GM18511 (cell line): ENCODE data around the gene KDELR3.

Source experiments
- ATAC-seq: cut with Tn5 transposase; IDR thresholded peaks from one replicate; pipeline ENCODE4 v1.9.1; 2021; ENCODE audit warnings: mild to moderate bottlenecking, moderate library complexity; ENCODE audit not compliant: unreplicated experiment

Gene KDELR3

DNA sequence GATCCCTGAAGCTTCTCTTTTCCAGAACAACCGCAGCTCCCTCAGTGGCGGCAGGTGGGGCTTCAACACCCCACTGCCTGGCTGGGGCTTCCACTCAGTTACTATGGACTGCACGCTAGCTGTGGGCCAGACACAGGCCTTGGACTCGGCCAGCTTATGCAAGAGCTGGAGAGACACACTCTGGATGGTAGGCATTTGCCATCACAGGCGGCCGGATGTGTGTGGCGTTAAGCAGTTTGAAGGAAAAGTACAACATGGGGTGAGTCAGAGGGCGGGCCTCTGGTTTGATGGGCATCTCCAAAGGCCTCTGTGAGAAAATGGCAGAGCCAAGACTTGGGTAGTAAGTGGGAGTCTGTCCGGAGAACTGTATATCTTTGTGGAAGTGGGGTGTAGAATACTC is 30.5 kb upstream of the KDELR3 start:
- no peak for ATAC-seq

DNA sequence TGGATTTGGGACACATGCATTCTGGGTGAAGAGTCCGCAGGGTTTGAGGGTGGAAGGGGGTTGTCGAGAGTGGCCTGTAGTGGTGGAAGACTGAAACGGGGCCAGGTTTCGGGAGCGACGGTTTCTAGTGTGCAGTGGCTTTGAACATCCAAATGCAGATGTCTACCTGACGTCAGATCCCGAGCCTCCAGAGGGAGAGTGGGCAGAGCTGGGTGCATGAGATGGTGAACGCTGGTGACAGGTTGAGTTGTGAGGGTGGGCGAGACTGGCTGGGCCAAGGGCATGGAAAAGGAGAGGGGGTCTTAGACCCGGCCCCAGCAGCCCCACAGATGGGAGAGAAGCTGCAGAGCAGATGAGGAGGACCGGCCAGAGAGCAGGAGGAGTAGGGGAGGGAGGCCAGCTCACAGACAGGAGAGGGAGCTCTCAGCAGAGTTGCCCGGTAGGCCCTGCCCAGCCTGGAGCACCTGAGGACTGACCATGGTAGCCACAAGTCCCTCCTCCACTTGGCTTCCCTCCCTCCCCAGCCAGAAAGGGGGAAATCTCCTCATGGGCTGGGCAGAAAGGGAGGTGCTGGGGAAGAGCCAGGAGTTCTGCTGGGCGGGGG is 27.0 kb upstream of the KDELR3 start:
- no peak for ATAC-seq

DNA sequence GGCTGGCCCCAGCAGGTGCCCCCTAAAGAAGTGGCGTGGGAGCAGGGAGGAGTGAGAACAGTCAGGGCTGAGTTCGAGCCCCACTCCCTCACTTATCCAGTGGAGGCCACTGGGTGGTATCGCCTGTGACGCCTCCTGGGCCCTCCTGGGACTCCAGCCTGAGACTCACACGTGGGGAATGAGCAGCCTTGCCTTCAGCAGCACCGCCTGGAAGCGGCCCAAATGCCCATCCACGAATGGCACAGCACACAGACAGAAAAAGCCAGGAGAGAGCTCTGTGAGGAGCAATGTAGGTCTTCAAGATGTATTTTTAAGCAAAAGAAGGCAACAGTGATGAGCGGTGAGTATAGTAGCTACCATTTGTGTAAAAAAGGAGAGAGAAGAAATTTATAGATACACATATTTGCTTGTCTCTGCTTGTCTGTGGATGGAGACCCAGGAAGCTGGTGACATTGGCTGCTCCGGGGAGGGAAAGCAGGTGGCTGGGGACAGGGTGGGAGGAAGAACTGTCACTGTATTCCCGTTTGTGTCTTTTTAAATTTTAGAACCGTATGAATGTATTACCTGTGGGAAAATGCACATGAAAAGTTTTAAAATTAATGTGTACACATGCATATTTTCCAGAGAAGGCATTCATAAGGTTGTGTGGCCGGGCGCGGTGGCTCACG is 26.1 kb upstream of the KDELR3 start:
- no peak for ATAC-seq

DNA sequence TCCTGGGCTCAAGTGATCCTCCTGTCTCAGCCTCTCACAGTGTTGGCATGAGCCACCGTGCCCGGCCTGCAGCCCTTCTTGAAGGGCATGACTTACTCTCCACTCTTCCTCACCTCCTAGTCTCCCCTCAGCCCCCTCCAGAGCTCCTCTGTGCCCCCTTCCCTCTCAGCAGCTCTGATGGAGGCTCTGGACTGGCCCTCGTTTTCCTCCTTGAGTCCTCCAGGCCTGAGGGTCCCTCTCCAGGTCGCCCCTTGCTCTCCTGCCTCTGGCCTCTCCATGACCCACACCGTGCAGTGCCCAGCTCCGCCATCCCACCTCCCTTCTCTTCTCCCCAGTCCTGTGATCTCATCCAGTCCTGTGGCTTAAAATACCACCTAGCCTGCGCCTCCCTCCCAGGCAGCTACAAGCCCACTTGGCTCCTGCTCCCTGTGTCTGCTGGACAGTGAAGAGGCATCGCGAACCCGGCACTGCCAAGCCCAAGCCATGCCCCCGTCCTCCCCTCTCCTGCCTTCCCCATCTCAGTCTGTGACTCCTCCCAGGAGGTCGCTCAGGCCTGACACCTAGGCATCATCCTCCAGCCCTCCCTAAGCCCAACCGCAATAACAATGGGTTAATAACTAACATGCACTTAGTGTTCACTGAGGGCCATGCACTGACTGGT is 24.8 kb upstream of the KDELR3 start:
- no peak for ATAC-seq

DNA sequence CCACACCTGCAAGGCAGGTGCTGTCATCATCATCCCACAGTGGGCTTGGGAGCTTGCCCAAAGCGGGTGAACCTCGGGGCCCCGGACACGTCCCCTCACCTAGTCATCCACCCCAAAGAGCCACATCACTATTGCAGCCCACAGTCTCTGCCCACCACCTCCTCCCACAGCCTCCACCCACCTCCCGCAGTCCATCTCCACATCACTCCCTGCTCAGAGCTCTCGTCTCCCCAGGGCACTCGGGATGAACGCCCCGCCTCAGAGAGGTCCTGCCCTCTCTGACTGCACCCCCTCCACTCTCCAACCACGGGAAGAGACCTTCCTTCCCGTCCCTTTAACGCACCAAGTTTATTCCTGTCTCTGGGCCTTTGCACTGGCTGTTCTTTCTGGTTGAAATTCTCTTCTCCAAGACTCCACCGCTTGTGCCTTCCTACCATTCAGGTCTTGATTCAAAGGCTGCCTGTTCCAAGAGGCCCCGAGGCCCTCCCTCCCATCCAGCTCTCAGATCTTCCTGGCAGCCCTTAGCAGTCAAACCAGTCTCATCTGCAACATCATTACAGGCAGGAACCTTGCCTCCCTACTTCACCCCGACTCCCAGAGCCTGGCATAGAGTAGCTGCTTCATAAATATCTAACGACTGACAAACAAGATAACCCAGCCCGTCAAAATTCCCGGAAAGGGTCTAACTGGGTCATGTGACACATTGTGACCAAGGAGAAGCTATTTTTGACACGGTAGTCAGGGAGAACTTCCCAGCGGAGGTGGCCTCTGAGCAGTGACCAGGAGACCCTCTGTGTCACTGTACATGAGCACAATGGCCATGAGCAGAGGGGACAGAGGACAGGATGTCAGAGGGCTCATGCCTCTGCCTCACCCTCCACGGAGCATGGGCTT is 24.0 kb upstream of the KDELR3 start:
- ATAC-seq: no peak

DNA sequence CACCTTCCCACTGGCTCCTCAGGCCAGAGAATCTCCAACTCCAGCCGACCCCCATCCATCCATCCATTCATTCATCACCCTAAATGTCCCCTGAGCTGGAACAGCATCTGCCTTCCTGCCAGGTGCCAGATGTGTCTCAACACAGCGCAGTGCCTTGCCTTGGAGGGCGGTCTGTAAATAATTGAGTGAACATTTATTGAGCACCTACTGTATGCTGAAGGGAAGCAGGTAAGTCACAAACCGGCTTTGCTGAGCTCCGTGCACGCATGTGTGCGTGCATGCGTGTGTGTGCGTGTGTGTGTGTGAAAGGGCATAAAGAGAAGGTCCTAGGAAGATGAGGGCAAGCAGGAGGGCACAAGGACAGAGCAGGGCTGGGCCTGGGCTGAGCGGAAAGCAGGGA is 23.1 kb upstream of the KDELR3 start:
- no peak for ATAC-seq

DNA sequence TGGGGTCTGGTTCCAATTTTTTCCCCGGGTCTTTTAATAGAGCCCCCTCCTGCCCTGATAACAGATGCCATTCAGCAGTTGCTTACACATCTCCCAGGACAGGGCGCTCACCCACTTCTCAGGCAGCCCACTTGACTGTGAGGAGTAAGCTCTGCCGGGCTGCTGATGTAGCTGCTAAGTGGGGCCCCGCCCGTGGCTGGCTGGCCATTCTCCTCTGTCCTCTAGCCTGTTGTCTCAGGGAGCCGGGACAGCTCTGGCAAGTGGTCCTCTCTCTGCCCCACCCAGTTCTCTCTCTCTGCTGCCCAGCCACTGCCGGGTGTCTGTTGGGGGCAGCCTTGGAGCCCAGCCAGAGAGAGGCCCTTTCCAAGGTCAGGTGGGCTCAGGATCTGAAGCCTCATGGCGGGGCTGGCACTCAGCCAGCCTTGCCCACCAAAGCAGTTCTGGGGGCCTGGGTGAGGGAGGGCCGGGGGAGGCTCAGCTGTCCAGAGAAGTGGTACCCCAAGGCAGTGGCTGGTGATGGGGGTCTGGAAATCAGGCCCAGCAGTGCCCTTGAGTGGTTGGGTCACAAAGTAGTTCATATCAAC is 21.8 kb upstream of the KDELR3 start:
- no peak for ATAC-seq

DNA sequence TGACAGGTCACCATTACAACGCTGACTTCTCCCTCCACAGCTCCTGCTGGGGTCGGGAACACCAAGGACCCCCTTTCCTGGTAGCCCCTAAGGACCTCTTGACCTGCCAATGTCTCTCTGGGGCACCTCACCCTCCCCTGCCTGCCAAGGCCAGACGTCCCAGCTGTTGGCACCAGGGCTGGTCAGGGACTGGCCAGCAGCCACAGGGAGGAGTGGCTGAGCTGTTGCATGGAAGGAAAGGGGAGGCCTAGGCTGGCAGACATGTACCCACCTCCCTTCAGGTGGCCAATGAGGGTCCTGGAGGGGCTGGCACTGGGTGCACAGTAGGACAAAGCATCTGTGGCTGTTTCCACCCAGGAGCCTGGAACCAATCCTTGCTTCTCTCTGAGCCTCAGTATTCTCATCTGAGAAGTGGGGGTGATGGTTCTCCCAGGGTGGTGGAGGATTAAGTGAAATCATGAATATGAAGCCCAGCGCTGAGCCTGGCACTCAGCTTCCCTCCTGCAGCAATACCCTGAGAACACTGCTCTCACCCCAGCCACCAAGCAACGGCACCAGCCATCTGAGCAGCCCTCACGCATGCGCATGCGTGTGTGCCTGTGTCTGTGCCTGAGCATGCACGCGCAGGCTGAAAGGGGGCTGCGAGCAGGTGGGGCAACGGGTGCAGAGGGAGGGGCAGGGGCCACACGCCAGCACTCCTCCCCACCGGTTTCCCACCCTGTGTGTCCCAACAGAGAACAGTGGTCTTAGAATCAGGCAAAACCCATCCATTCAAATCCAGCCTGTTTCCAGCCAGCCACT is 18.8 kb upstream of the KDELR3 start:
- ATAC-seq: no peak

DNA sequence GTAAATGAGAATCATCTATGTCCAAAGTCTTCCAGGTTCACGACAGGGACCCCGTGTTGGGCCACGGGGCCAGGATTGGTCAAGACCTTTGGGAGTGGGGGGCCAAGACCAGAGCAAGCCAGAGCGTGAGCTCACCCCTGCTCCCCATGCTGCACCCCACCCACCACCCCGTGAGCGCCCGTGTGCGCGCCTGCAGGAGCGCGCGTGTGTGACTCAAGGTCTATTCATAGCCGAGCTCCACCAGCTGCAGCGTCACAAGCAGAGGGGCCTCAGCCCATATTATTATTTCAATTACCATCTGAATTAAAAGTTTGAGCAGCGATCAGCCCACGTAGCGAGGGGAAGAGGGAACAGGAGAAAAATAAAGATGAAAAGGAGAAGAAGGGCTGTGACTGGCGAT is 18.1 kb upstream of the KDELR3 start:
- ATAC-seq: no peak

DNA sequence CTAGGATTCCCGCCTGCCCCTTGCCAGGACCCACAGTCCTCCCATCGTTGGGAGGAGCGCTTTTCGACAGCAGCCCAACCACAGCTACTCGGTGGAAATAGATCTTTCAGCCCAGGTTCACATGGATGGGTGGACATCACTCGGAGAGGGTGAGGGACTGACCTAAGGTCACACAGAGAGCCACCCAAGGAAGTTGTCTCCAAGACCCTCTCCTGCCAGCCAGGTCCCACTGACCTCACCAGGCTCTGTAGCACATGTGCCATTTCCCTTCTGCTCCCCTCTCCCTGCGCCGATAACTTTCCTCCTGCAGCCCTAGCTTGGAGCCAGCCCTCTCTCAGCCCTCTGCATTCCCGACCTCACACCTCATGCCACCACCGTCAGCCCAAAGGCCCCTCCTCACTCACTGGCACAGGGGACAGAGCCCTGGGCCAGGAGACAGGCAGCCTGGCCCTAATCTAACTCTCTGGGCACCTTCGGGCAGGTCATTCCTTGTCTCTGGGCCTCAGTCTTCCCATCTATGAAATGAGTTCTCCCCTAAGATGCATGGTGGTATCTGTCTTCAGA is 17.6 kb upstream of the KDELR3 start:
- ATAC-seq: no peak

DNA sequence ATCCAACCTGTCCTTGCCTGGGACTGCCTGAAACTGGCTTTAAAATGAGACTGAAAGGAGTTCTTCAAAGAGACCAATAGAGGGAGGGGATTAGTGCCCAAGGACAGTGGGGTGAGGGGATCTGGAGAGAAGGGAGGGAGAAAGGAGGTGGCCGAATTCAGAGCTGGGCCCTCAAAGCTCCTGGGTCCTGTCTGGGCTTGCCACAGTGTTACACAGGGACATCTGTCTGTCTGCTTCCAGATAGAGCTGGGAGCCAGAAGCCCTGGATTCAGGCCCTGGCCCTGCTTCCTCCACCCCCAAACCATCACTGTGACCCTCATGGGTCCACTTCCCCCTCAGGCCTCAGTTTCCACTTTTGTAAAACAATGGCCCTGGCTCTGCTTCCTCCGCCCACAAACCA is 16.5 kb upstream of the KDELR3 start:
- ATAC-seq: no peak

DNA sequence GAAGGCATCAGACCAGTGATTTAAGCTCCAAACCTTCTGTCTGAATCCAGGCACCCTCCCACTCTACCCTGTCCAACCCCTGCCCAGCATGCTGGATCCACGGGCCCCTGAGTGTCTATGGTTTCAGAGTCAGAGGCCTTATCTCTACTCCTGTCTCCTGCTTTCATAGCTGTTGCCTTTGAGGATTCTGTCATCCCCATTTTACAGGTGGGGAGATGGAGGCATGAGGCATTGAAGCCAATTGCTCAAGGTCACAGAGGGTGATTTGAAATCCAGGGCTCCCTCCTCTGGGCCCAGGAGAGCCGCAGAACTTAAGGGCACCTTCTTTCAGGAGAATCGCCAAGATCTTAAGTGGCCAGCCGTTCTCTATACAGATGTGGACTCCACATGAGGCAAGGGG is 16.0 kb upstream of the KDELR3 start:
- no peak for ATAC-seq

DNA sequence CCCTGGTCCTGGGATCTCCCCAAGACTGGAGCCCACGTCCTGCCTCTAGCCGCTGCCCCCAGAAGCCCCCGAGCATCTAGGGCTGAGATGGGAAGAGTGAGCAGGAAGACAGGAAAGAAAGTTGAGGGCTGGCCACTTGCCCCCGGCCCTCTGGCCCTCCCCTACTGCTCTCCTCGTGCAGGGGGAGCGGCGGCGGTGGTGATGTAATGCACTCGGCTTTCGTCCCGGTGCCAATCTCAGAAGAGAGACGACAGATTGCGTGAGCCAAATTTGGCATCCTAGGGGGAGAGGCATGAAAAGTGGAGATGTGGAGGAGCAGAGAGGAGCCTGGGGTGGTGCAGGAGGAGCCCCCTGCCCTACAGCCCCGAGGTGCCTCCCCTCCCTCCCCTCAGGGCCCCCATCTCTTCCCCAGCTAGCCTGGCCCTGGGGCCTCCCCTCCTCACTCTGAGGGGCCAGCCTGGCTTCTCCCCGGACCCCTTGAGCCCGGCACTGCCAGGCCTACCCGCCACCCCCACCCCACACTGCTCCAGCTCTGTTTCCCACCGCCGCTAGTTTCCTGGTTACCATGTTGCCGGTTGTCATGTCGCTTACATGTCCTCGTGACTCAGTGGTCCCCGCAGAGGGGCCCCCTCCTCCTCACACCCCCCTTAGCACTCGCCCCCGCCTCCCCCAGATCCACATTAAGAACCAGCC is 15.4 kb upstream of the KDELR3 start:
- no peak for ATAC-seq

DNA sequence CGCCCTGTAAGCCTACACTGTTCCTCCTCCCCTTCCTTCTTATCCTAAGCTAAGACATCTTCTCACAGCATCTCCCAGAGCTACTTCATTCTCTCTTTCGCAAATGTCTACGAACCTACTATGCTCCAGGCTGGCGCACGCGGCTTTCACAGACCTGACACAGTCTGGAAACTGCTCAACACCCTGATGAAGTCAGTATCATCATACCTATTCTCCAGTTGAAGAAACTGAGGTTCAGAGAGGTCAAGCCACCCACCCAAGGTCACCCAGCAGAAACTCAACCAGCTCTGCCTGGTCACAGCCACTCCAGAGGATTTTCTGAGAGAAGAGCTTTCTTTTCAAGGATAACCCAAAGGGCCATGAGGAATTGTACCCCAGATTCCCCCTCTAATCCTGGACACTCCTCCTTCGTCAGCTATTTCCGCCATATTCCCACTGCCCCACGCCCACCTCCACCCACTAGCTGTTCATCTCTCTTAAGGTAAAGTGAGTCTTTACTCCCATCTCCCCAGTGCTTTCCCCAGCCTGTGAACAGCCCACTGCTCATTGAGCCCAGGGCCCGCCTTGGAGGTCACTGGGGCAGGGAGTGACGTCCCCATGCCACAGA is 14.7 kb upstream of the KDELR3 start:
- ATAC-seq: no peak

DNA sequence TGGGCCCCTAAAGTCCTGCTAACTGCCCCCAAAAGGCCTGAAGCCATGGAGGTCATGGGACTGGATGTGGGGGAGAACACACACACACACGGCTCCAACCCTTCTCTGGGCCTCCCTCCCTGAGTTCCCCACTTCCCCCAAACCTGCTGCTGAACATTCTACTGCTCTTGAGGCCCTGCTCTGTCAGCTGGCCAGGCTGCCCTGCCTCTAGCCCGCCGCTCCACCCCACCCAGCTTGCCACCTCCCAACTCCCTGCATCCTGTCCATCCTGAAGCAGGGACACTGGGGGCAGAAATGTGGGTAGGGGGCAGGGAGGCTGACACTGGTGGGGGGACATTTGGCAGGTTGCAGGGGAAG is 13.9 kb upstream of the KDELR3 start:
- no peak for ATAC-seq

DNA sequence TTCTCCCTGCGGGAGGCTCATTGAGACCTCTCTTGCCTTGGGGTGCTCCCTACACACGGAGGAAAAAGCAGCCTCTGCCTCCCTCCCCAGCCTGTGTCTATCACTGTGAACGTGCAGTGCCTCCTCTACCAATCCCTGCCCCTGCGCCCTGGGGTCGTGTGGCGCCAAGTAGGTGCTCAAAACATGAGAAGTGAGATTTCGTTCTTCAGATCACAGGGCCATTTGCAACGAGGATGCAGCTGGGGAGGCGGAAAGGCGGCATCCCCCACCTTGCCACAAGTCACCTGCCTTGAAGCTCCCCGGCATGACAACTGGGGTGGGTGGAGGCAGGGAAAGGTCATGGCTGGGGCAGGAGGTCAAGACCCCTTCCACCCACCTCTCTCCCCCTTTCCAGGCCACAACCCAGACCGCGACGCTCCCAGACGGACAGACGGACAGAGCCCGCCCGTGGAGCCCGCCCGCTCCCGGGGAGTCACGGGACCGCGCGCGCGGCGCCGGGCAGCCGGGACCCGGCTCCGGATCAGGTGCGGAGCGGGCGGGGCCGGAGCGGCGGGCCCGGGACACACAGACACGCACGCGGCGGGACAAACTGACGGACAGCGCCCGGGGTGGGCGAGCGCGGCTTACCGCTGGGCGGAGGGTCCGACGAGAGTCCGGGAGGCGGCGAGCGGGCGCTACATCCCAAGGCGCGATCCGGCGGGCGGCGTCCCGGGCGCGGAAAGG is 13.4 kb upstream of the KDELR3 start:
- ATAC-seq: no peak

DNA sequence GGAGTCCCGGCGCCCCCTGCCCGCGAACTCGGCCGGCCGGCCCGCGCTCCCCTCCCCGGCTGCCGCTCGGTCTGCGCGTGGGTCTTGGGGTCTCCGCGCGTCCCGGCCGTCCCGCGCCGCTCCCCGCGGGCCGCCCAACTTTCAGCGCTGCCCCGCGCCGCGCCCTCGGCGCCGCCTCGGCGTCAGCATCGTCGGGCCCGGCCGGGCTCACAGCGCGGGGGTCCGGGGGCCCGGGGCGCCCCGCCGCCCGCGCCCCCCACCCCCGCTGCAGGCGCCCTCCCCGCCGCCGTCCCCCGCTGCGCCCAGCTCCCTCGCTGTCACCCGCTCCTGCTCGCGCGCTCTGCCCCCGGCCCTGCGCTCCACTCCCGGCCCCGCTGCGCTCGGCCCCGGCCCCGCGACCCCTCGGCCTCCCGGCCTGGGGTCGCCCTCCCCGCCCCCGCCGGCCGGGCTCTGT is 12.8 kb upstream of the KDELR3 start, which contains the start of gene KCNJ4:
KCNJ4 (minus strand) TSS at position 124 of the 454 bp plus-strand sequence. CDS start 27,067 bp downstream, outside the sequence.
- ATAC-seq: no peak
